GM19397 (cell line): Measurements from ENCODE around the gene HSPBAP1.

Experiments
- ATAC-seq: cut with Tn5 transposase; IDR thresholded peaks from one replicate; pipeline ENCODE4 v1.9.1; 2021; ENCODE audit warnings: mild to moderate bottlenecking, moderate library complexity; ENCODE audit not compliant: unreplicated experiment

Gene HSPBAP1

DNA sequence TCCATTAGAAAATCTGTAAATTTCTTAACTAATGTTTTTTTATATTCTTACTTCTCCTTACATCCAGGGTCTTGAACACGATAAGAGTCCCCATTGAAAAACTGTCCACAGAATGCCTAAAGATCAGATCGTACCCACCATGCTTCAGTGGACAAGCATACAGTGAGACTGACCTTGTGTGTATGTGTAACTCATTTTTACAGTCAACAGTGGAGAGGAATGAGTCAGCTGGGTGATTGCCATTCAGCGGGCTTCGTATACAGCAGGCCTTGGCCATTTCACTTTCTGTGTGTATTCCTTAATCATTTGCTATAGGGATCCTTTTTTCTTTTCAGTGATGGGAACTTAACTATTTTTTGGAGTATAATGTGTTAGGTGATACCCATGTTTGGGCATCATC, 102.4 kb downstream of the HSPBAP1 start:
- ATAC-seq = peak; percentile 60

DNA sequence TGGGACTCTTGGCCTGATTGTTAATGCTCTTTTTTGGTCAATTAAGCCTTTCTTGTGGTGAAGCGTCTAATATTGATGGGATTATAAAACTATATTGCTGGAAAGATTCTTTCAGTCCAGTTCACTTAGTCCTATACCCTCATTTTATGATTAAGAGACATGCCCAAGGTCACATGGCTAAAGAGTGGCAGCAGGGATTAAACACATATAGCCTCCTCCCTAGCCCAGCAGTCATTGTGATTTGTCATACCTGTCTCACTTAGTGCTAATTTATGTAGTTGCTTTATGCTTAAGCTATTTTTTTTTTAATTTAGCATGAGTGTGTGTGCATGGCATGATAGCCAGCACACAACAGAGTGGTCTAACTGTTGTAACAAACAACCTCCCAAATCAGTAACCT, 103.5 kb downstream of the HSPBAP1 start:
- no peak for ATAC-seq
